ENCODE results near the gene DUSP3. TPM values are rescaled to one million over a fixed set of nuclear protein-coding genes. Genes with fewer than 3 reads are reported as not detected.

Gene DUSP3
- total RNA-seq, 1 experiment from 2014 or later: 16.9 TPM

DNA sequence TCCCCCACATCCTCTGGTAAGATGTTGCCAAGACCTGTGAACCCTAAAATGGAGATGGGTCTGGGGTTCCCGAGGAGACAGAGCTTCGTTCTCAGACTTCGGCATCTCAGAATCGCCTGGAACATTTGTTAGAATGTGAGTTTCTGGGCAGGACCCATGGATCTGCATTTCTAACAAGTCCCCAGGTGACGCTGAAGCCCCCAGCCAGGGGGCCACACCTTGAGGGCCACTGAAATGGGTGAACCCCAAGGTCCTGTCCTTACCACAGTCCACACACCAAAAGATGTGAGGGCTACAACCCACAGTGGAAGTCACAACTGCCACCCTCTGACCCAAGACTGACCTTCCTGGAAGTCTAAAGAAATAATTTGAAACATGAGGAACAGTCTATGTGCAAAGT, 40.2 kb upstream of the DUSP3 start:
- H3K9ac ChIP-seq (ENCODE audit: extremely low read depth, insufficient read length, low read length): no peak overlapping the region
- no peak overlapping the region for H3K14ac ChIP-seq (ENCODE audit: insufficient read depth, low read length)
- H4K20me1 ChIP-seq (ENCODE audit: control insufficient read depth, insufficient read depth, insufficient read length): no peaks in the 10 kb centered on the region
- no peak overlapping the region for H2AFZ ChIP-seq (ENCODE audit: low read length)
- H3K4me2 ChIP-seq (ENCODE audit: insufficient read depth, insufficient read length, low read length): no peak overlapping the region
- H4K8ac ChIP-seq (replicated peaks; ENCODE audit: insufficient read length, low read depth, low read length): no peak overlapping the region
- no peak overlapping the region for H2BK120ac ChIP-seq (ENCODE audit: low read depth, low read length, poor library complexity, severe bottlenecking)
- no CpG with 5 or more reads among the region's 5 CpGs for WGBS (ENCODE audit: extremely low coverage, insufficient read length, low lambda C conversion rate)
- TF ChIP-seq, protein P1, sequence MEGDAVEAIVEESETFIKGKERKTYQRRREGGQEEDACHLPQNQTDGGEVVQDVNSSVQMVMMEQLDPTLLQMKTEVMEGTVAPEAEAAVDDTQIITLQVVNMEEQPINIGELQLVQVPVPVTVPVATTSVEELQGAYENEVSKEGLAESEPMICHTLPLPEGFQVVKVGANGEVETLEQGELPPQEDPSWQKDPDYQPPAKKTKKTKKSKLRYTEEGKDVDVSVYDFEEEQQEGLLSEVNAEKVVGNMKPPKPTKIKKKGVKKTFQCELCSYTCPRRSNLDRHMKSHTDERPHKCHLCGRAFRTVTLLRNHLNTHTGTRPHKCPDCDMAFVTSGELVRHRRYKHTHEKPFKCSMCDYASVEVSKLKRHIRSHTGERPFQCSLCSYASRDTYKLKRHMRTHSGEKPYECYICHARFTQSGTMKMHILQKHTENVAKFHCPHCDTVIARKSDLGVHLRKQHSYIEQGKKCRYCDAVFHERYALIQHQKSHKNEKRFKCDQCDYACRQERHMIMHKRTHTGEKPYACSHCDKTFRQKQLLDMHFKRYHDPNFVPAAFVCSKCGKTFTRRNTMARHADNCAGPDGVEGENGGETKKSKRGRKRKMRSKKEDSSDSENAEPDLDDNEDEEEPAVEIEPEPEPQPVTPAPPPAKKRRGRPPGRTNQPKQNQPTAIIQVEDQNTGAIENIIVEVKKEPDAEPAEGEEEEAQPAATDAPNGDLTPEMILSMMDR (conservative IDR thresholded peaks at IDR 0.05): no peak
- no peak overlapping the region for H3K27ac ChIP-seq (ENCODE audit: insufficient read length, low read depth, low read length)
- Mint-ChIP-seq H3K27me3 (ENCODE audit: low read depth) (no peaks in the 10 kb centered on the region), H3K4me3 (no peak overlapping the region), H3K36me3 (ENCODE audit: insufficient read depth in 1 of 3, low read depth in 3 of 3) (peaks cover 0 to 7% (median 0%) of the 10 kb centered on the region in 3 experiments; a peak in 4 of 7 replicates), H3K9me3 (no peaks in the 10 kb centered on the region), H3K4me1 (peaks cover 3% of the 10 kb centered on the region in 2 experiments), H3K27ac (no peak overlapping the region)
- H2AK5ac ChIP-seq (ENCODE audit: insufficient read length, low read length): no peak overlapping the region
- H3K79me1 ChIP-seq (ENCODE audit: insufficient read depth, low read depth, low read length, poor library complexity, severe bottlenecking): no peaks in the 10 kb centered on the region
- no peaks in the 10 kb centered on the region for H3K23me2 ChIP-seq (ENCODE audit: insufficient read length, low read depth, low read length, poor library complexity, severe bottlenecking)
- no peak overlapping the region for H4K91ac ChIP-seq (ENCODE audit: insufficient read length, low read depth, low read length)
- no peak overlapping the region for H2BK20ac ChIP-seq (ENCODE audit: low read depth, low read length, poor library complexity, severe bottlenecking)
- no peak for DNase-seq
- no peak overlapping the region for H3K23ac ChIP-seq (ENCODE audit: insufficient read length, low read depth, low read length)
- H3T11ph ChIP-seq (ENCODE audit: low read length): no peak overlapping the region
- H3K56ac ChIP-seq (ENCODE audit: insufficient read length, low read depth, low read length): no peak overlapping the region
- H3K9me3 ChIP-seq (ENCODE audit: control insufficient read depth, low read depth, low read length): no peaks in the 10 kb centered on the region
- no peak overlapping the region for H4K5ac ChIP-seq (ENCODE audit: insufficient read length, low read depth, low read length)
- no peak overlapping the region for H3K18ac ChIP-seq (ENCODE audit: insufficient read length, low read depth, low read length)
- no peaks in the 10 kb centered on the region for H3K79me2 ChIP-seq (ENCODE audit: insufficient read depth, low read length)
- no peak overlapping the region for H3K4ac ChIP-seq (ENCODE audit: low read depth, low read length)
- H2BK5ac ChIP-seq (ENCODE audit: insufficient read length, low read length): no peak overlapping the region
- H2BK12ac ChIP-seq (ENCODE audit: insufficient read length, low read depth, low read length): no peak overlapping the region
- H3K4me1 ChIP-seq (ENCODE audit: insufficient read depth, low read length): no peaks in the 10 kb centered on the region
- no peak overlapping the region for H2BK15ac ChIP-seq (ENCODE audit: low read depth, low read length)
- no peaks in the 10 kb centered on the region for H3K27me3 ChIP-seq (ENCODE audit: insufficient read depth, low read length)
